ENCODE measurements around the gene ZNF181. TPM values are rescaled to one million over a fixed set of nuclear protein-coding genes. Genes with fewer than 3 reads are reported as not detected.

The ZNF181 gene
- total RNA-seq, 1 experiment from 2014 or later, result 8.2 TPM

DNA sequence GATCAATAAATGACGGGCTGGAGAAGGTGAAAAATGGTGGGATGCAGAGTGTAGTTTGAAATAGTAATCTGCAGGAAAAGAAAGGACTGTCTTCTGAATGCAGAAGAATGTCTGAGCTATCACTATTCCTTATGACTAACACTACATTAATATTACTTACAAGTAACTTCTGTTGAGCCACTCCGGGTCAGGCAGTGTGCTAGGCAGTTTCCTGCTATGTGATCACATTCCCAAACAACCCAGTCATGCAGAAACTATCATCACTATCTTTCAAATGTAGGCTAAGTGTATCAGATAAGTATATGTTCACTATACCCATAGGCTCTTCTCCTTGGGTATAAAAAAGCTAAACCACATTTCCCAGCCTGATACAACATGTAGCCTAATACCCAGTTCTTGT is 32.3 kb downstream of the ZNF181 start:
- Histone ChIP-seq H3K23ac (ENCODE audit: insufficient read length, low read depth, low read length) (no peak overlapping the region), H2BK120ac (ENCODE audit: low read depth, low read length, poor library complexity, severe bottlenecking) (no peak overlapping the region), H2BK5ac (ENCODE audit: insufficient read length, low read length) (no peak overlapping the region), H3K27me3 (ENCODE audit: insufficient read depth, low read length) (no peaks in the 10 kb centered on the region), H4K5ac (ENCODE audit: insufficient read length, low read depth, low read length) (no peak overlapping the region), H4K91ac (ENCODE audit: insufficient read length, low read depth, low read length) (no peak overlapping the region), H3K14ac (ENCODE audit: insufficient read depth, low read length) (no peak overlapping the region), H2AK5ac (ENCODE audit: insufficient read length, low read length) (no peak overlapping the region), H3K4ac (ENCODE audit: low read depth, low read length) (no peak overlapping the region), H3K27ac (ENCODE audit: insufficient read length, low read depth, low read length) (no peak overlapping the region), H3T11ph (ENCODE audit: low read length) (no peak overlapping the region), H2BK12ac (ENCODE audit: insufficient read length, low read depth, low read length) (no peak overlapping the region), H3K56ac (ENCODE audit: insufficient read length, low read depth, low read length) (no peak overlapping the region), H2AFZ (ENCODE audit: low read length) (no peak overlapping the region), H3K9ac (ENCODE audit: extremely low read depth, insufficient read length, low read length) (no peak overlapping the region), H3K23me2 (ENCODE audit: insufficient read length, low read depth, low read length, poor library complexity, severe bottlenecking) (no peaks in the 10 kb centered on the region), H3K79me1 (ENCODE audit: insufficient read depth, low read depth, low read length, poor library complexity, severe bottlenecking) (no peaks in the 10 kb centered on the region), H3K4me2 (ENCODE audit: insufficient read depth, insufficient read length, low read length) (no peak overlapping the region), H2BK15ac (ENCODE audit: low read depth, low read length) (no peak overlapping the region), H4K8ac (replicated peaks; ENCODE audit: insufficient read length, low read depth, low read length) (no peak overlapping the region), H4K20me1 (ENCODE audit: control insufficient read depth, insufficient read depth, insufficient read length) (no peaks in the 10 kb centered on the region), H3K4me1 (ENCODE audit: insufficient read depth, low read length) (no peaks in the 10 kb centered on the region), H3K79me2 (ENCODE audit: insufficient read depth, low read length) (no peaks in the 10 kb centered on the region), H3K9me3 (ENCODE audit: control insufficient read depth, low read depth, low read length) (peaks cover 20% of the 10 kb centered on the region), H2BK20ac (ENCODE audit: low read depth, low read length, poor library complexity, severe bottlenecking) (no peak overlapping the region), H3K18ac (ENCODE audit: insufficient read length, low read depth, low read length) (no peak overlapping the region)
- Mint-ChIP-seq H3K4me3 (no peak overlapping the region), H3K27ac (no peak overlapping the region), H3K4me1 (peaks cover 0 to under 1% of the 10 kb centered on the region in 2 experiments; a peak in 2 of 4 replicates), H3K9me3 (peaks cover 37 to 45% of the 10 kb centered on the region in 2 experiments), H3K27me3 (ENCODE audit: low read depth) (peaks cover 2% of the 10 kb centered on the region), H3K36me3 (ENCODE audit: insufficient read depth in 1 of 3, low read depth in 3 of 3) (peaks cover 57 to 62% (median 57%) of the 10 kb centered on the region in 3 experiments)
- no CpG with 5 or more reads among the region's 2 CpGs for WGBS (ENCODE audit: extremely low coverage, insufficient read length, low lambda C conversion rate)
- DNase-seq, result no peak
- TF ChIP-seq, protein P1, sequence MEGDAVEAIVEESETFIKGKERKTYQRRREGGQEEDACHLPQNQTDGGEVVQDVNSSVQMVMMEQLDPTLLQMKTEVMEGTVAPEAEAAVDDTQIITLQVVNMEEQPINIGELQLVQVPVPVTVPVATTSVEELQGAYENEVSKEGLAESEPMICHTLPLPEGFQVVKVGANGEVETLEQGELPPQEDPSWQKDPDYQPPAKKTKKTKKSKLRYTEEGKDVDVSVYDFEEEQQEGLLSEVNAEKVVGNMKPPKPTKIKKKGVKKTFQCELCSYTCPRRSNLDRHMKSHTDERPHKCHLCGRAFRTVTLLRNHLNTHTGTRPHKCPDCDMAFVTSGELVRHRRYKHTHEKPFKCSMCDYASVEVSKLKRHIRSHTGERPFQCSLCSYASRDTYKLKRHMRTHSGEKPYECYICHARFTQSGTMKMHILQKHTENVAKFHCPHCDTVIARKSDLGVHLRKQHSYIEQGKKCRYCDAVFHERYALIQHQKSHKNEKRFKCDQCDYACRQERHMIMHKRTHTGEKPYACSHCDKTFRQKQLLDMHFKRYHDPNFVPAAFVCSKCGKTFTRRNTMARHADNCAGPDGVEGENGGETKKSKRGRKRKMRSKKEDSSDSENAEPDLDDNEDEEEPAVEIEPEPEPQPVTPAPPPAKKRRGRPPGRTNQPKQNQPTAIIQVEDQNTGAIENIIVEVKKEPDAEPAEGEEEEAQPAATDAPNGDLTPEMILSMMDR (conservative IDR thresholded peaks at IDR 0.05), result no peak
